ENCODE data around the gene TSPAN16. TPM values are rescaled to one million over a fixed set of nuclear protein-coding genes. Genes with fewer than 3 reads are reported as not detected.

The TSPAN16 gene
- total RNA-seq, 2 experiments from 2014 or later = not detected

GRCh38 chr19:11264452-11265176 is 31.3 kb upstream of the TSPAN16 start:
- DNase-seq = no peak
- no peak for ATAC-seq
- ChIA-PET CTCF (interaction anchor here (1.3 kb wide), 1 partner anchor 115 kb away, joined by 3 read pairs; no protein-coding TSS in a partner anchor), POLR2A (no interaction called here)
- intact Hi-C loops (cut with micrococcal nuclease) = no loop called here
- Mint-ChIP-seq H3K9me3 (no peaks in the 10 kb centered on the region), H3K27me3 (peaks cover 48% of the 10 kb centered on the region), H3K4me3 (no peak overlapping the region), H3K36me3 (ENCODE audit: low read depth) (no peaks in the 10 kb centered on the region), H3K27ac (no peak overlapping the region), H3K4me1 (ENCODE audit: low read depth) (no peaks in the 10 kb centered on the region)
- no peak for TF ChIP-seq CTCF (IDR thresholded peaks at IDR 0.05)

- TF ChIP-seq CTCF (IDR thresholded peaks at IDR 0.05) = no peak
- no peaks in the 10 kb centered on the region for H3K4me1 Mint-ChIP-seq (ENCODE audit: low read depth)
- ChIA-PET POLR2A (no interaction called here), CTCF (interaction anchor here (1.3 kb wide), 1 partner anchor 217 kb away, joined by 6 read pairs; no protein-coding TSS in a partner anchor)
- H3K4me3 Mint-ChIP-seq = no peak overlapping the region
- peaks cover 45% of the 10 kb centered on the region for H3K27me3 Mint-ChIP-seq
- no peak for ATAC-seq
- DNase-seq = no peak
- intact Hi-C loops (cut with micrococcal nuclease) = no loop called here
- H3K9me3 Mint-ChIP-seq = no peaks in the 10 kb centered on the region
- H3K36me3 Mint-ChIP-seq (ENCODE audit: low read depth) = no peaks in the 10 kb centered on the region
- no peak overlapping the region for H3K27ac Mint-ChIP-seq
Measured at GRCh38 chr19:11265177-11265784, 30.7 kb upstream of the TSPAN16 start.

- Mint-ChIP-seq H3K4me1 (ENCODE audit: low read depth) (no peaks in the 10 kb centered on the region), H3K4me3 (no peak overlapping the region), H3K27ac (no peak overlapping the region), H3K36me3 (ENCODE audit: low read depth) (no peaks in the 10 kb centered on the region), H3K27me3 (peaks cover 45% of the 10 kb centered on the region), H3K9me3 (no peaks in the 10 kb centered on the region)
- no peak for DNase-seq
- CTCF ChIA-PET = interaction anchor here (1.3 kb wide), 1 partner anchor 216 kb away, joined by 6 read pairs; no protein-coding TSS in a partner anchor
- intact Hi-C loops (cut with micrococcal nuclease) = no loop called here
- no peak for ATAC-seq
- no peak for TF ChIP-seq CTCF (IDR thresholded peaks at IDR 0.05)
- POLR2A ChIA-PET = interaction anchor here (0.6 kb wide), 1 partner anchor 270 kb away, joined by 3 read pairs; no protein-coding TSS in a partner anchor
Measured at GRCh38 chr19:11265785-11266236, 30.1 kb upstream of the TSPAN16 start.

GRCh38 chr19:11267316-11268085 is 28.5 kb upstream of the TSPAN16 start:
- peaks cover 42% of the 10 kb centered on the region for H3K27me3 Mint-ChIP-seq
- no peaks in the 10 kb centered on the region for H3K4me1 Mint-ChIP-seq (ENCODE audit: low read depth)
- no peak overlapping the region for H3K4me3 Mint-ChIP-seq
- no peaks in the 10 kb centered on the region for H3K9me3 Mint-ChIP-seq
- no peak for ATAC-seq
- TF ChIP-seq CTCF (IDR thresholded peaks at IDR 0.05) = no peak
- ChIA-PET CTCF (no interaction called here), POLR2A (interaction anchor here (0.7 kb wide), 1 partner anchor 25 kb away, joined by 3 read pairs; no protein-coding TSS in a partner anchor)
- H3K27ac Mint-ChIP-seq = no peak overlapping the region
- DNase-seq = no peak
- intact Hi-C loops (cut with micrococcal nuclease) = no loop called here
- H3K36me3 Mint-ChIP-seq (ENCODE audit: low read depth) = no peaks in the 10 kb centered on the region

Measured in activated CD8-positive, alpha-beta T cell treated with anti-CD3 and anti-CD28 coated beads for 36 hours (primary cell).